HUES48 (cell line): Measurements from ENCODE around the gene SLC36A1.

Experiments used
- H3K27ac ChIP-seq: one replicate; pipeline ENCODE4 v1.7.0; 2013; ENCODE audit warnings: low read depth, low read length, inconsistent platforms
- H3K27me3 ChIP-seq: 2 replicates; pipeline ENCODE4 v1.6.1; 2013; ENCODE audit warnings: mild to moderate bottlenecking, low read length; ENCODE audit not compliant: control insufficient read depth, insufficient read depth
- H3K36me3 ChIP-seq: 2 replicates; pipeline ENCODE4 v1.6.1; 2013; ENCODE audit warnings: low read length; ENCODE audit not compliant: control insufficient read depth, insufficient read depth
- H3K4me1 ChIP-seq: 2 replicates; pipeline ENCODE4 v1.6.1; 2013; ENCODE audit warnings: mild to moderate bottlenecking, low read length; ENCODE audit not compliant: control insufficient read depth, insufficient read depth
- H3K4me3 ChIP-seq: 2 replicates; pipeline ENCODE4 v1.5.1; 2013; ENCODE audit warnings: mild to moderate bottlenecking, low read depth, low read length
- H3K9ac ChIP-seq: 2 replicates; pipeline ENCODE4 v1.6.1; 2013; ENCODE audit warnings: mild to moderate bottlenecking, low read depth, low read length, moderate library complexity
- H3K9me3 ChIP-seq: 2 replicates; pipeline ENCODE4 v1.6.1; 2013; ENCODE audit warnings: low read length; ENCODE audit not compliant: control insufficient read depth, insufficient read depth

Gene SLC36A1

GRCh38 chr5:151454166-151454565, 6.8 kb downstream of the SLC36A1 start:
- Histone ChIP-seq H3K27me3 (no peaks in the 10 kb centered on the region), H3K4me1 (peaks cover 13% of the 10 kb centered on the region), H3K4me3 (no peak overlapping the region), H3K36me3 (no peaks in the 10 kb centered on the region), H3K9me3 (no peaks in the 10 kb centered on the region), H3K9ac (no peak overlapping the region), H3K27ac (no peak overlapping the region)

GRCh38 chr5:151454889-151455288, 7.5 kb downstream of the SLC36A1 start:
- no peak overlapping the region for H3K4me3 ChIP-seq
- peaks cover 13% of the 10 kb centered on the region for H3K4me1 ChIP-seq
- H3K9ac ChIP-seq, result no peak overlapping the region
- H3K27ac ChIP-seq, result no peak overlapping the region
- H3K9me3 ChIP-seq, result no peaks in the 10 kb centered on the region
- H3K27me3 ChIP-seq, result no peaks in the 10 kb centered on the region
- H3K36me3 ChIP-seq, result no peaks in the 10 kb centered on the region

DNA sequence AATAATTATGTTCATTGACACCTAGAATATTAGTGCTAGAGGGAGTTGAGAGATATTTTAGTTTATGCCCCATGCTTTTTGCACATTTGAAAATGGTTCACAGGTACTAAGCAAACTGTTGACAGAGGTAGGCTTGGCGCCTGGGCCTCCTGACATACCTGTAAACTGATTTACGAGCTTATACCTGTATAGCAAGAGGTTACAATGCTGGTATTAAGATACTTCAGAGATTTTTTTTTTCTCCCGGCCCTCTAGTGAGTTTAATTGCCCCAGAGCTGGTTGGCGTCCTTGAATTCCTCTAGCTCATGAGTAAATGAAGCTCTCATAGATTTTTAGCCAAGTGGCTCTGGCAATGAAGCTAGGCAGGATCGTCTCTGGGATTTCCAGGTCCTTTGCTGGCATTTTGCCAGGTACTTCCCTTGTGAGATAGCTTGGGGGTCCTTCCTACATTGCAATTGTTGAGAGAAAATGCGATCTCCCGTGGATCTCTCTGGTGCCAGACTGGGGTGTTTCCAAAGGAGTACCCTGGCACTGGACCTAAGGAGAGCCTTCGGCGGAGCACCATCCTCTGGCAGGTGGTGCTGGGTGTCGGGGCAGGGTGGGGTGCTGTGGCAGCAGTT, 9.0 kb downstream of the SLC36A1 start:
- Histone ChIP-seq H3K9me3 (no peaks in the 10 kb centered on the region), H3K4me1 (peaks cover 12% of the 10 kb centered on the region), H3K4me3 (no peak overlapping the region), H3K9ac (no peak overlapping the region), H3K36me3 (no peaks in the 10 kb centered on the region), H3K27me3 (no peaks in the 10 kb centered on the region), H3K27ac (no peak overlapping the region)

- Histone ChIP-seq H3K9me3 (no peaks in the 10 kb centered on the region), H3K4me3 (no peak overlapping the region), H3K9ac (no peak overlapping the region), H3K27me3 (no peaks in the 10 kb centered on the region), H3K36me3 (no peaks in the 10 kb centered on the region), H3K27ac (no peak overlapping the region), H3K4me1 (0 out of 2 replicates have a peak, but pooled peaks cover 4% of the 10 kb centered on the region)
Observed at GRCh38 chr5:151458314-151458713, 10.9 kb downstream of the SLC36A1 start.

- Histone ChIP-seq H3K9me3 (no peaks in the 10 kb centered on the region), H3K27ac (no peak overlapping the region), H3K4me3 (no peak overlapping the region), H3K9ac (no peak overlapping the region), H3K27me3 (no peaks in the 10 kb centered on the region), H3K36me3 (0 out of 2 replicates have a peak, but pooled peaks cover 5% of the 10 kb centered on the region), H3K4me1 (no peaks in the 10 kb centered on the region)
Observed at GRCh38 chr5:151459680-151460324, 12.4 kb downstream of the SLC36A1 start.

GRCh38 chr5:151461312-151461711, 13.9 kb downstream of the SLC36A1 start:
- Histone ChIP-seq H3K27ac (no peak overlapping the region), H3K9ac (no peak overlapping the region), H3K4me3 (no peak overlapping the region), H3K4me1 (no peaks in the 10 kb centered on the region), H3K27me3 (no peaks in the 10 kb centered on the region), H3K9me3 (no peaks in the 10 kb centered on the region), H3K36me3 (peaks cover 12% of the 10 kb centered on the region; the same call in 1 of the 2 replicates)

GRCh38 chr5:151463137-151464029, 16.0 kb downstream of the SLC36A1 start:
- no peaks in the 10 kb centered on the region for H3K9me3 ChIP-seq
- H3K27ac ChIP-seq, result no peak overlapping the region
- H3K4me1 ChIP-seq, result no peaks in the 10 kb centered on the region
- no peak overlapping the region for H3K4me3 ChIP-seq
- H3K9ac ChIP-seq, result no peak overlapping the region
- H3K36me3 ChIP-seq, result peaks cover 24% of the 10 kb centered on the region
- no peaks in the 10 kb centered on the region for H3K27me3 ChIP-seq

DNA sequence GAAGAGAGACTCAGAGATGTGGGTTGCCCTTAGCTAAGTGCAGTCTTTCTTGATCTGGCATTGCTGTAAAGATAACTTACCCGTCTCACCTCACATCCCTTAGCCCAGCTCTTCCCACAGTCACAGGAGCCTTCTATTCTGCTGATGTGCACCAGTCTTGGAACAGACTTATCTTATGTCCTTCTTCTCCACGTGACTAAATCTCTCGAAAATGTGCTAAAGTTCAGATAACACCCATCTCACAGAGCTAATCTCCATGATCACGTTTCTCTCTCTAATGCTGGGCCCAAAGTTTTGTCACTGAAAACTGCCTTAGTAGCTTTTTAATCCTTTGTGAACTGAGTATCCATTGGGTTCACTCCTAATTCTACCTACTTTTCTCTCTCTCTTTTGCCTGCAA, 16.7 kb downstream of the SLC36A1 start:
- Histone ChIP-seq H3K4me1 (no peaks in the 10 kb centered on the region), H3K27me3 (no peaks in the 10 kb centered on the region), H3K4me3 (no peak overlapping the region), H3K27ac (no peak overlapping the region), H3K36me3 (peaks cover 24% of the 10 kb centered on the region), H3K9ac (no peak overlapping the region), H3K9me3 (no peaks in the 10 kb centered on the region)

DNA sequence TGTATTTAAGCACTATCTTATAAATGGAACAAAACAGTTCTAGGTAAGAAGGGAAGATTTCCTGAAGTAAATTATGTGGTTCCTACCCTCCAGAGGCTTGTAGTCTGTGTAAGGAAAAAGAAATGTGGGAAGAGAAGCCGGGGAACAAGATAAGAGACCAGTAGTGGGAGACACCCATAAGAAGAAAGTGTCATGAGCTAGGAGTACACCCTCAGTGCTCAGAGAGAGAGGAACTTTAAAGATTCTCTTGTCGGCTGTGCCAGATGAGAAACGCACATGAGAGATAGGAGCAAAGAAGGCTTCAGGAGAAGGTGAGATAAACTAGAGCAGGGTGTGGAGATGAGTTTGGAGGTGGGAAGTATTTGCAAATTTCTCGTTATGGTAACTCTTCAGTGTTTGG, 18.1 kb downstream of the SLC36A1 start:
- Histone ChIP-seq H3K4me1 (no peaks in the 10 kb centered on the region), H3K9ac (no peak overlapping the region), H3K36me3 (peaks cover 24% of the 10 kb centered on the region), H3K9me3 (no peaks in the 10 kb centered on the region), H3K4me3 (no peak overlapping the region), H3K27me3 (no peaks in the 10 kb centered on the region), H3K27ac (no peak overlapping the region)

DNA sequence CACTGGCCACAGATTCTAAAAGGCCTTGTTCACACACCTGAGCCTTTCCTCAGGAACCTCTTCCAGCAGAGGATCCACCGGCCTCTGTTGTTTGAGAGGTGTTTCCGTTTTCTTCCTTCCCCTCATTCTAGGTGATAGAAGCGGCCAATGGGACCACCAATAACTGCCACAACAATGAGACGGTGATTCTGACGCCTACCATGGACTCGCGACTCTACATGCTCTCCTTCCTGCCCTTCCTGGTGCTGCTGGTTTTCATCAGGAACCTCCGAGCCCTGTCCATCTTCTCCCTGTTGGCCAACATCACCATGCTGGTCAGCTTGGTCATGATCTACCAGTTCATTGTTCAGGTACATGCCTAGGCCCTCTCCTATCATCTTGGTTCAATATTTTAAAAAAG, 20.2 kb downstream of the SLC36A1 start:
- no peaks in the 10 kb centered on the region for H3K4me1 ChIP-seq
- peaks cover 24% of the 10 kb centered on the region for H3K36me3 ChIP-seq
- no peaks in the 10 kb centered on the region for H3K27me3 ChIP-seq
- no peak overlapping the region for H3K4me3 ChIP-seq
- no peak overlapping the region for H3K9ac ChIP-seq
- no peaks in the 10 kb centered on the region for H3K9me3 ChIP-seq
- no peak overlapping the region for H3K27ac ChIP-seq

GRCh38 chr5:151469386-151469785, 22.0 kb downstream of the SLC36A1 start:
- Histone ChIP-seq H3K36me3 (peaks cover 22% of the 10 kb centered on the region), H3K9ac (no peak overlapping the region)

More at GRCh38 chr5:151469386-151469785, 22.0 kb downstream of the SLC36A1 start:
- Histone ChIP-seq H3K9me3 (no peaks in the 10 kb centered on the region), H3K4me3 (no peak overlapping the region), H3K27ac (no peak overlapping the region), H3K27me3 (no peaks in the 10 kb centered on the region), H3K4me1 (no peaks in the 10 kb centered on the region)
